ENCODE results near the gene TIMM21.

The TIMM21 gene

GRCh38 chr18:74147779-74148542, at the start of gene TIMM21, which contains the start of gene FBXO15:
Gene TIMM21, plus strand, starts transcription at chr18:74148523. Its CDS starts 286 bp downstream, at chr18:74148809.
Gene FBXO15, minus strand, starts transcription at chr18:74147834. Its CDS starts 49 bp downstream, at chr18:74147785.
- peak; percentile 90 to 95 for DNase-seq (ENCODE audit: extremely low read depth in 1 of 2, low read depth in 1 of 2)

GRCh38 chr18:74108460-74108859, 39.9 kb upstream of the TIMM21 start:
- no peak for DNase-seq (ENCODE audit: extremely low read depth in 1 of 2, low read depth in 1 of 2)

GRCh38 chr18:74110149-74110548, 38.2 kb upstream of the TIMM21 start:
- DNase-seq (ENCODE audit: extremely low read depth in 1 of 2, low read depth in 1 of 2), result no peak

- DNase-seq (ENCODE audit: extremely low read depth in 1 of 2, low read depth in 1 of 2), result no peak
These were observed 37.3 kb upstream of the TIMM21 start for GRCh38 chr18:74110976-74111375.

GRCh38 chr18:74113711-74114110, 34.6 kb upstream of the TIMM21 start:
- no peak for DNase-seq (ENCODE audit: extremely low read depth in 1 of 2, low read depth in 1 of 2)

- DNase-seq (ENCODE audit: extremely low read depth in 1 of 2, low read depth in 1 of 2), result no peak
These were observed 34.2 kb upstream of the TIMM21 start for GRCh38 chr18:74114116-74114515.

GRCh38 chr18:74115046-74115445, 33.3 kb upstream of the TIMM21 start:
- DNase-seq (ENCODE audit: extremely low read depth in 1 of 2, low read depth in 1 of 2), result no peak

GRCh38 chr18:74116633-74117554, 31.4 kb upstream of the TIMM21 start:
- no peak for DNase-seq (ENCODE audit: extremely low read depth in 1 of 2, low read depth in 1 of 2)

GRCh38 chr18:74123200-74123599, 25.1 kb upstream of the TIMM21 start:
- no peak for DNase-seq (ENCODE audit: extremely low read depth in 1 of 2, low read depth in 1 of 2)

- no peak for DNase-seq (ENCODE audit: extremely low read depth in 1 of 2, low read depth in 1 of 2)
These were observed 23.7 kb upstream of the TIMM21 start for GRCh38 chr18:74124642-74125041.

- DNase-seq (ENCODE audit: extremely low read depth in 1 of 2, low read depth in 1 of 2), result no peak
These were observed 21.4 kb upstream of the TIMM21 start for GRCh38 chr18:74126684-74127655.

GRCh38 chr18:74128159-74128558, 20.2 kb upstream of the TIMM21 start:
- DNase-seq (ENCODE audit: extremely low read depth in 1 of 2, low read depth in 1 of 2), result no peak

- DNase-seq (ENCODE audit: extremely low read depth in 1 of 2, low read depth in 1 of 2), result no peak
These were observed 17.2 kb upstream of the TIMM21 start for GRCh38 chr18:74131124-74131523.

- DNase-seq (ENCODE audit: extremely low read depth in 1 of 2, low read depth in 1 of 2), result no peak
These were observed 16.1 kb upstream of the TIMM21 start for GRCh38 chr18:74132201-74132600.

GRCh38 chr18:74137920-74138538, 10.3 kb upstream of the TIMM21 start:
- DNase-seq (ENCODE audit: extremely low read depth in 1 of 2, low read depth in 1 of 2), result no peak

- no peak for DNase-seq (ENCODE audit: extremely low read depth in 1 of 2, low read depth in 1 of 2)
These were observed 8.9 kb upstream of the TIMM21 start for GRCh38 chr18:74139411-74139810.

GRCh38 chr18:74139888-74140287, 8.4 kb upstream of the TIMM21 start:
- peak in 1 of 2 donors; percentile 38 for DNase-seq (ENCODE audit: extremely low read depth in 1 of 2, low read depth in 1 of 2)

GRCh38 chr18:74140582-74140981, 7.7 kb upstream of the TIMM21 start:
- DNase-seq (ENCODE audit: extremely low read depth in 1 of 2, low read depth in 1 of 2), result no peak

GRCh38 chr18:74141667-74142066, 6.7 kb upstream of the TIMM21 start:
- DNase-seq (ENCODE audit: extremely low read depth in 1 of 2, low read depth in 1 of 2), result no peak

GRCh38 chr18:74142252-74142651, 6.1 kb upstream of the TIMM21 start:
- DNase-seq (ENCODE audit: extremely low read depth in 1 of 2, low read depth in 1 of 2), result no peak

Measured in stimulated activated CD8-positive, alpha-beta memory T cell treated with anti-CD3 and anti-CD28 coated beads, Interleukin-7, amount 100 ng/mL, for 48 hours (primary cell).